ENCODE data around the gene ANTKMT.

DNA sequence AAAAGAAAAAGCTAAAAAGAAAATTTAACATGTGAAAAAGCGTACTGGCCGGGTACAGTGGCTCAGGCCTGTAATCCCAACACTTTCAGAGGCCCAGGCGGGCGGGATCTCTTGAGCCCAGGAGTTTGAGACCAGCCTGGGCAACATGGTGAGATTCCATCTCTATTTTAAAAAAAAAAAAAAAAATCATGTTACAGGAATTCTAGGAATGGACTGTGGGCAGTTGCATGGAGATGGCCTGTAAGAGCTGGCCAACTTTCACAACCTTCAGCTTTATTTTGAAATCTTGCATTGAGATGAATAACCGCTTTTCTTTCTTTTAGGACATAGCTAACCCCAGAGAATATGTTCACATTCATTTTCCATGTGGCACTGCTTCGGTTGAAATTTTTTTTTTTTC, 28.1 kb downstream of the ANTKMT start:
- TF ChIP-seq POLR2AphosphoS5 (IDR thresholded peaks at IDR 0.05; ENCODE audit: low read depth, low read length) (no peak), POLR2A (IDR thresholded peaks at IDR 0.05; ENCODE audit: low read depth, low read length) (no peak), TAF1 (IDR thresholded peaks at IDR 0.05; ENCODE audit: borderline replicate concordance, low read depth, low read length) (no peak)

Data from GM12892 (cell line).